Neural cell (in vitro differentiated cells): Measurements from ENCODE around the gene CPNE4.

Experiments used
- EP300 ChIP-seq: fragments of 450-650 bp; conservative IDR thresholded peaks from 2 replicates; pipeline ENCODE4 v1.6.1; 2014; ENCODE audit warnings: antibody characterized with exemption, mild to moderate bottlenecking, moderate library complexity; ENCODE audit not compliant: poor library complexity, severe bottlenecking
- EZH2 ChIP-seq: fragments of 200-600, 300-800 bp; shearing (Covaris generic), sonication (generic); IDR thresholded peaks from 2 replicates; pipeline ENCODE4 v1.6.1; 2014; ENCODE audit warnings: antibody characterized with exemption, low read length, borderline replicate concordance, mild to moderate bottlenecking; ENCODE audit not compliant: insufficient read depth, poor library complexity, severe bottlenecking
- MXI1 ChIP-seq: fragments of 450-650 bp; conservative IDR thresholded peaks from 2 replicates; pipeline ENCODE4 v1.6.1; 2014; ENCODE audit warnings: antibody characterized with exemption, mild to moderate bottlenecking; ENCODE audit not compliant: poor library complexity, severe bottlenecking
- POLR2AphosphoS5 ChIP-seq: IDR thresholded peaks from 2 replicates; pipeline ENCODE4 v1.6.1; 2012
- RAD21 ChIP-seq: fragments of 450-650 bp; conservative IDR thresholded peaks from 2 replicates; pipeline ENCODE4 v1.6.1; 2014; ENCODE audit warnings: antibody characterized with exemption, mild to moderate bottlenecking, moderate library complexity
- SMC3 ChIP-seq: fragments of 450-650 bp; conservative IDR thresholded peaks from 2 replicates; pipeline ENCODE4 v1.6.1; 2014; ENCODE audit warnings: antibody characterized with exemption, mild to moderate bottlenecking, moderate library complexity; ENCODE audit not compliant: poor library complexity
- TAF1 ChIP-seq: IDR thresholded peaks from 2 replicates; pipeline ENCODE4 v1.6.1; 2012; ENCODE audit warnings: low read depth
- TF ChIP-seq, protein P1 (sequence below): fragments of 450-650 bp; IDR thresholded peaks from 2 replicates; pipeline ENCODE4 v1.5.1; 2014; ENCODE audit warnings: antibody characterized with exemption, mild to moderate bottlenecking, moderate library complexity; ENCODE audit not compliant: poor library complexity, severe bottlenecking
- TF ChIP-seq, protein P2 (sequence below): IDR thresholded peaks from 2 replicates; pipeline ENCODE4 v1.6.1; 2012; ENCODE audit warnings: borderline replicate concordance

DNA sequence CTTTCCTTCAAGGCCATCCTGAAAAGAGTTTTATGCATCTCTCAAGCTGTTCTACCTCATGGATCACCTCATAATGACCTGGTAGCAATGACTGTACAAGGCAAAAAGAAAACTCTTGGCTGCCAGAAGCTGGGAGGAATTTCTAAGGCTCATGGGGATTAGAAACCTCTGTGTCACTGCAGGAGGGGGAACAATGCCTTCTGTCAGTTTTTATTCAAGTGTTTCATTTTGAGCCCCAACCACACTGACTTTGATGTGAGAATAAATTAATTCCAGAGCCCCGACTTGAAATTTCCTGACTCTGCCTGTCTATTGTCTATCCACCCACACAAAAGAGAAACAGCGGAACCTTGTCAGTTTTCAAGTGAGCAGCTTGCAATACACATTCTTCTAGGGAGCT lies 473.3 kb downstream of the CPNE4 start:
- TF ChIP-seq, protein P1, sequence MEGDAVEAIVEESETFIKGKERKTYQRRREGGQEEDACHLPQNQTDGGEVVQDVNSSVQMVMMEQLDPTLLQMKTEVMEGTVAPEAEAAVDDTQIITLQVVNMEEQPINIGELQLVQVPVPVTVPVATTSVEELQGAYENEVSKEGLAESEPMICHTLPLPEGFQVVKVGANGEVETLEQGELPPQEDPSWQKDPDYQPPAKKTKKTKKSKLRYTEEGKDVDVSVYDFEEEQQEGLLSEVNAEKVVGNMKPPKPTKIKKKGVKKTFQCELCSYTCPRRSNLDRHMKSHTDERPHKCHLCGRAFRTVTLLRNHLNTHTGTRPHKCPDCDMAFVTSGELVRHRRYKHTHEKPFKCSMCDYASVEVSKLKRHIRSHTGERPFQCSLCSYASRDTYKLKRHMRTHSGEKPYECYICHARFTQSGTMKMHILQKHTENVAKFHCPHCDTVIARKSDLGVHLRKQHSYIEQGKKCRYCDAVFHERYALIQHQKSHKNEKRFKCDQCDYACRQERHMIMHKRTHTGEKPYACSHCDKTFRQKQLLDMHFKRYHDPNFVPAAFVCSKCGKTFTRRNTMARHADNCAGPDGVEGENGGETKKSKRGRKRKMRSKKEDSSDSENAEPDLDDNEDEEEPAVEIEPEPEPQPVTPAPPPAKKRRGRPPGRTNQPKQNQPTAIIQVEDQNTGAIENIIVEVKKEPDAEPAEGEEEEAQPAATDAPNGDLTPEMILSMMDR, result no peak
- TF ChIP-seq POLR2AphosphoS5 (peak; percentile 17), EZH2 (no peak), MXI1 (no peak), EP300 (peak; percentile 63), RAD21 (no peak), TAF1 (no peak), SMC3 (no peak)
- TF ChIP-seq, protein P2, sequence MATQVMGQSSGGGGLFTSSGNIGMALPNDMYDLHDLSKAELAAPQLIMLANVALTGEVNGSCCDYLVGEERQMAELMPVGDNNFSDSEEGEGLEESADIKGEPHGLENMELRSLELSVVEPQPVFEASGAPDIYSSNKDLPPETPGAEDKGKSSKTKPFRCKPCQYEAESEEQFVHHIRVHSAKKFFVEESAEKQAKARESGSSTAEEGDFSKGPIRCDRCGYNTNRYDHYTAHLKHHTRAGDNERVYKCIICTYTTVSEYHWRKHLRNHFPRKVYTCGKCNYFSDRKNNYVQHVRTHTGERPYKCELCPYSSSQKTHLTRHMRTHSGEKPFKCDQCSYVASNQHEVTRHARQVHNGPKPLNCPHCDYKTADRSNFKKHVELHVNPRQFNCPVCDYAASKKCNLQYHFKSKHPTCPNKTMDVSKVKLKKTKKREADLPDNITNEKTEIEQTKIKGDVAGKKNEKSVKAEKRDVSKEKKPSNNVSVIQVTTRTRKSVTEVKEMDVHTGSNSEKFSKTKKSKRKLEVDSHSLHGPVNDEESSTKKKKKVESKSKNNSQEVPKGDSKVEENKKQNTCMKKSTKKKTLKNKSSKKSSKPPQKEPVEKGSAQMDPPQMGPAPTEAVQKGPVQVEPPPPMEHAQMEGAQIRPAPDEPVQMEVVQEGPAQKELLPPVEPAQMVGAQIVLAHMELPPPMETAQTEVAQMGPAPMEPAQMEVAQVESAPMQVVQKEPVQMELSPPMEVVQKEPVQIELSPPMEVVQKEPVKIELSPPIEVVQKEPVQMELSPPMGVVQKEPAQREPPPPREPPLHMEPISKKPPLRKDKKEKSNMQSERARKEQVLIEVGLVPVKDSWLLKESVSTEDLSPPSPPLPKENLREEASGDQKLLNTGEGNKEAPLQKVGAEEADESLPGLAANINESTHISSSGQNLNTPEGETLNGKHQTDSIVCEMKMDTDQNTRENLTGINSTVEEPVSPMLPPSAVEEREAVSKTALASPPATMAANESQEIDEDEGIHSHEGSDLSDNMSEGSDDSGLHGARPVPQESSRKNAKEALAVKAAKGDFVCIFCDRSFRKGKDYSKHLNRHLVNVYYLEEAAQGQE, result peak; percentile 13
